ENCODE data around the gene VIT.

Gene VIT

GRCh38 chr2:36797324-36798070 is 101.0 kb downstream of the VIT start:
- TF ChIP-seq ZFX (IDR thresholded peaks at IDR 0.05; ENCODE audit: borderline replicate concordance) (no peak), CTCF (IDR thresholded peaks at IDR 0.05) (no peak)
- no peak overlapping the region for H3K27ac ChIP-seq

GRCh38 chr2:36798724-36799123 is 102.2 kb downstream of the VIT start:
- TF ChIP-seq CTCF (IDR thresholded peaks at IDR 0.05) (no peak), ZFX (IDR thresholded peaks at IDR 0.05; ENCODE audit: borderline replicate concordance) (no peak)
- no peak overlapping the region for H3K27ac ChIP-seq

GRCh38 chr2:36800381-36800780 is 103.9 kb downstream of the VIT start:
- no peak overlapping the region for H3K27ac ChIP-seq
- TF ChIP-seq CTCF (IDR thresholded peaks at IDR 0.05), result no peak
- TF ChIP-seq ZFX (IDR thresholded peaks at IDR 0.05; ENCODE audit: borderline replicate concordance), result no peak

GRCh38 chr2:36801088-36801487 is 104.6 kb downstream of the VIT start:
- no peak for TF ChIP-seq ZFX (IDR thresholded peaks at IDR 0.05; ENCODE audit: borderline replicate concordance)
- TF ChIP-seq CTCF (IDR thresholded peaks at IDR 0.05), result no peak

GRCh38 chr2:36802952-36803351 is 106.4 kb downstream of the VIT start:
- H3K27ac ChIP-seq, result no peak overlapping the region
- no peak for TF ChIP-seq CTCF (IDR thresholded peaks at IDR 0.05)
- TF ChIP-seq ZFX (IDR thresholded peaks at IDR 0.05; ENCODE audit: borderline replicate concordance), result no peak

More at GRCh38 chr2:36801088-36801487, 104.6 kb downstream of the VIT start:
- H3K27ac ChIP-seq, result no peak overlapping the region

GRCh38 chr2:36805635-36806224 is 109.2 kb downstream of the VIT start:
- TF ChIP-seq ZFX (IDR thresholded peaks at IDR 0.05; ENCODE audit: borderline replicate concordance) (no peak), CTCF (IDR thresholded peaks at IDR 0.05) (no peak)
- no peak overlapping the region for H3K27ac ChIP-seq

- peak overlapping the region; percentile 74 for H3K27ac ChIP-seq
- no peak for TF ChIP-seq ZFX (IDR thresholded peaks at IDR 0.05; ENCODE audit: borderline replicate concordance)
- no peak for TF ChIP-seq CTCF (IDR thresholded peaks at IDR 0.05)
These were observed 110.8 kb downstream of the VIT start for GRCh38 chr2:36807223-36807886.
